Colonic mucosa (tissue), 4 donors: ENCODE results near the gene PRRT3. TPM values are rescaled to one million over a fixed set of nuclear protein-coding genes. Genes with fewer than 3 reads are reported as not detected.
"Not testable (repeated sequence)": the region's sequence is repeated elsewhere in the genome, so short reads cannot be mapped to it uniquely, and the experiment has no call there.

ENCODE experiments used
- DNase-seq: peaks from one replicate; pipeline ENCODE4 v3.0.0-alpha.2; 2020
- H3K27ac ChIP-seq: fragments of 200-600 bp; one replicate; pipeline ENCODE4 v1.8.0; 2021
- H3K27me3 ChIP-seq: fragments of 200-600 bp; one replicate; pipeline ENCODE4 v1.8.0; 2021
- H3K36me3 ChIP-seq: fragments of 200-600 bp; one replicate; pipeline ENCODE4 v1.8.0; 2021
- H3K4me1 ChIP-seq: fragments of 200-600 bp; one replicate; pipeline ENCODE4 v1.8.0; 2021; ENCODE audit warnings: mild to moderate bottlenecking
- H3K4me3 ChIP-seq: fragments of 200-600 bp; one replicate; pipeline ENCODE4 v1.8.0; 2021
- H3K9ac ChIP-seq, 2 donors: one replicate each; pipeline ENCODE4 v1.7.0; 2013; ENCODE audit warnings: control low read depth in 2 of 2, low read depth in 2 of 2, low read length in 2 of 2
- H3K9me3 ChIP-seq: fragments of 200-600 bp; one replicate; pipeline ENCODE4 v1.8.0; 2021
- intact Hi-C: fragments of 100-400 bp; cut with DNase I; formaldehyde crosslinking; loops from one replicate; pipeline ENCODE4 v1.14.1; 2022
- total RNA-seq, 2 donors: library from RNA; stranded (reverse); fragmentation: NEBNext Ultra II Directional in 1 of 2; extraction: Animal tissue kit (Norgen Biotek cat#: 25700) in 1 of 2; gene quantifications; one replicate each; pipeline ENCODE4 v1.2.1, GENCODE V29; 2021
- TF ChIP-seq, protein P1 (sequence below): fragments of 200-600 bp; IDR thresholded peaks from one replicate; pipeline ENCODE4 v1.8.0; 2022; ENCODE audit warnings: antibody characterized with exemption, mild to moderate bottlenecking
- donor health status: healthy.
- donor health status: DM: no; HTN: no; CAD: no.
- donor health status: DM: no; HTN: no; CAD: no.

The PRRT3 gene
- total RNA-seq, 2 donors from 2014 or later: 0.96 to 1.1 TPM

DNA sequence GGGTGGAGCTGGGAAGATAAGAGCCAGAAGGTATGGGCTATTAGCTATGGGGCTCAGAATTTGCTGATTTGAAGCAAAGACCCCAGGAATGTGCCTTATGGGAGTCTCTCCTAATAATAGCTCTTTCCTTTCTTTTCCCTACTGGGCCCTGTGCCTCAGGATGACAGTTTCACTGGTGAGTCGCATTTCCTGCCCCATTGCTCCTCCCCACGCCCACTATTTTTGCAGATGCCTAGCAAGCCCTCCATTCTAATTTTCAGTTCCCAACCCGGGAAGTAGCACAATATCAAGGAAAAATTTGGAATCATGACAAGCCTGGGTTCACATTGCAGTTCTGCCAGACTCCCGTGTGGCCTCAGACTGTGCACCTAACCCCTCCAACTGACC lies 49.0 kb downstream of the PRRT3 start:
- peaks cover 3% of the 10 kb centered on the region for H3K4me1 ChIP-seq

GRCh38 chr3:9902372-9903237 lies 49.6 kb downstream of the PRRT3 start, which contains the start of gene IL17RE:
TSS of gene IL17RE (plus strand) at chr3:9902848. CDS start at chr3:9902933, 85 bp downstream.
- peak within 1 kb of the TSS; percentile 54 for H3K4me3 ChIP-seq
- DNase-seq: peak; percentile 89
- TF ChIP-seq, protein P1, sequence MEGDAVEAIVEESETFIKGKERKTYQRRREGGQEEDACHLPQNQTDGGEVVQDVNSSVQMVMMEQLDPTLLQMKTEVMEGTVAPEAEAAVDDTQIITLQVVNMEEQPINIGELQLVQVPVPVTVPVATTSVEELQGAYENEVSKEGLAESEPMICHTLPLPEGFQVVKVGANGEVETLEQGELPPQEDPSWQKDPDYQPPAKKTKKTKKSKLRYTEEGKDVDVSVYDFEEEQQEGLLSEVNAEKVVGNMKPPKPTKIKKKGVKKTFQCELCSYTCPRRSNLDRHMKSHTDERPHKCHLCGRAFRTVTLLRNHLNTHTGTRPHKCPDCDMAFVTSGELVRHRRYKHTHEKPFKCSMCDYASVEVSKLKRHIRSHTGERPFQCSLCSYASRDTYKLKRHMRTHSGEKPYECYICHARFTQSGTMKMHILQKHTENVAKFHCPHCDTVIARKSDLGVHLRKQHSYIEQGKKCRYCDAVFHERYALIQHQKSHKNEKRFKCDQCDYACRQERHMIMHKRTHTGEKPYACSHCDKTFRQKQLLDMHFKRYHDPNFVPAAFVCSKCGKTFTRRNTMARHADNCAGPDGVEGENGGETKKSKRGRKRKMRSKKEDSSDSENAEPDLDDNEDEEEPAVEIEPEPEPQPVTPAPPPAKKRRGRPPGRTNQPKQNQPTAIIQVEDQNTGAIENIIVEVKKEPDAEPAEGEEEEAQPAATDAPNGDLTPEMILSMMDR: no peak
- H3K27me3 ChIP-seq: no peaks in the 10 kb centered on the region
- H3K36me3 ChIP-seq: no peaks in the 10 kb centered on the region
- peaks cover 4% of the 10 kb centered on the region for H3K4me1 ChIP-seq
- no peaks in the 10 kb centered on the region for H3K9me3 ChIP-seq
- H3K27ac ChIP-seq: peak within 1 kb of the TSS; percentile 97
- H3K9ac ChIP-seq: peak within 1 kb of the TSS; percentile 53 to 97
- intact Hi-C loops: no loop called here

More for the DNA sequence above, 49.0 kb downstream of the PRRT3 start:
- intact Hi-C loops: no loop called here
- Histone ChIP-seq H3K4me3 (peak overlapping the region; percentile 54), H3K36me3 (no peaks in the 10 kb centered on the region), H3K27me3 (no peaks in the 10 kb centered on the region), H3K27ac (peak overlapping the region; percentile 97), H3K9me3 (no peaks in the 10 kb centered on the region), H3K9ac (peak overlapping the region; percentile 40 to 97)
- DNase-seq: no peak
- TF ChIP-seq, protein P1: no peak

GRCh38 chr3:9901967-9902366 lies 50.2 kb downstream of the PRRT3 start:
- Histone ChIP-seq H3K27me3 (no peaks in the 10 kb centered on the region), H3K9me3 (no peaks in the 10 kb centered on the region), H3K4me1 (peaks cover 11% of the 10 kb centered on the region), H3K36me3 (no peaks in the 10 kb centered on the region), H3K27ac (peak overlapping the region; percentile 97), H3K9ac (peak overlapping the region; percentile 53 to 97), H3K4me3 (no peak overlapping the region)
- intact Hi-C loops: no loop called here
- TF ChIP-seq, protein P1: no peak
- no peak for DNase-seq

DNA sequence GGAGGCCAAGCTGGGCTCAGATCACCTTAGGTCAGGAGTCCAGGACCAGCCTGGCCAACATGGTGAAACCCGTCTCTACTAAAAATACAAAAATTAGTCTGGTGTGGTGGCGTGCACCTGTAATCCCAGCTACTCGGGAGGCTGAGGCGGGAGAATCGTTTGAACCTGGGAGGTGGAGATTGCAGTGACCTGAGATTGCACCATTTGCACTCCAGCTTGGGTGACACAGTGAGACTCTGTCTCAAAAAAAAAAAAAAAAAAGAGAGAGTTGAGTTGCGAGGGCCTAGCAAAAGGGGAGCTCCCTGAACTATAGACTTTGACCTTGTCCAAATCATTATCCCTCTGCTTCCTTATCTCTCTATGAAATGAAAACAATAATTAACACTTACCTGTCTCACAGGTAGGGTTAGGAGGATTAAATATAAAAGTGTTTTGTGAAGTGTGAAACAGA lies 51.2 kb downstream of the PRRT3 start:
- H3K9me3 ChIP-seq, H3K36me3 ChIP-seq, H3K4me3 ChIP-seq, intact Hi-C loops, H3K9ac ChIP-seq, H3K27me3 ChIP-seq: not testable (repeated sequence)
- peak; percentile 59 for DNase-seq
- Histone ChIP-seq H3K4me1 (peaks cover 13% of the 10 kb centered on the region), H3K27ac (peak overlapping the region; percentile 97)

GRCh38 chr3:9899289-9899791 lies 52.9 kb downstream of the PRRT3 start:
- Histone ChIP-seq H3K27ac (peak overlapping the region; percentile 97), H3K4me1 (peaks cover 13% of the 10 kb centered on the region)
- TF ChIP-seq, protein P1: no peak

More at GRCh38 chr3:9899289-9899791, 52.9 kb downstream of the PRRT3 start:
- H3K36me3 ChIP-seq: no peaks in the 10 kb centered on the region
- intact Hi-C loops: no loop called here
- H3K27me3 ChIP-seq: no peaks in the 10 kb centered on the region
- H3K4me3 ChIP-seq: no peak overlapping the region
- peak overlapping the region in 1 of 2 donors; percentile 88 for H3K9ac ChIP-seq
- DNase-seq: no peak
- H3K9me3 ChIP-seq: no peaks in the 10 kb centered on the region
